ENCODE measurements around the gene GMEB2.

DNA sequence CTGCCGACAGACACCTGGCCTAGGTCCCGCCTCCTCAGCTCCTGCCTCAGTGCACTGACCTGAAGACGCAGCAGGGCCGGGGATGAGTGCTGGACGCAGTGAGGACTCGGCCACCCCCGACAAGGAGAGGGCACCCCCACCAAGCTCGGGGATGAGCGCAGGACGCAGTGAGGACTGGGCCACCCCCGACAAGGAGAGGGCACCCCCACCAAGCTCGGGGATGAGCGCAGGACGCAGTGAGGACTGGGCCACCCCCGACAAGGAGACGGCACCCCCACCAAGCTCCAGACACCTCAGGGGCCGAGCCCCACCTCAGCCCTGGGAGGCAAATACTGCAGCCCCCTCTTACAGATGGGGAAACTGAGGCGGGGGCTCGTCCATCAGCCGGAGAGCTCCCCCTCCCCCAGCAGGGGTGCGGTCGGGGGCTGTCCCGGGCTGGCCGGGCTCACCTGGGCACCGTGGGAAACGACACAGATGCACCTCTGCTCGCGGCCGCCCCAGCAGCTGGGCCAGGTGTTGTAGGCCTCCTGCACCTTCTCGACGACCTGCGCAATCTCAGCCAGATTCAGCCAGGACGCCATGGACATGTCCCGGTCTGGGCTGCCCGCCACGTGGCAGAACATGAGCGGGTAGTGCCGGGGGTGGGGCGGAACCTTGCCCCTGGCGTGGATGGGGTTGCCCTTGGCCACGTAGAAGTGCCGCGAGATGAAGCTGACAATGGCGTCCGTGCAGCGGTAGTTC, 60.3 kb downstream of the GMEB2 start:
- TF ChIP-seq CTCF (IDR thresholded peaks at IDR 0.05) (no peak), POLR2A (IDR thresholded peaks at IDR 0.05) (no peak), POLR2AphosphoS5 (IDR thresholded peaks at IDR 0.05) (no peak)
